GM18867 (cell line): ENCODE data around the gene RGS17.
A peak's percentile ranks its signal among the peaks of the same experiment; 100 is the strongest.
"Not testable (repeated sequence)": the region's sequence is repeated elsewhere in the genome, so short reads cannot be mapped to it uniquely, and the experiment has no call there.

Experiments used
- ATAC-seq: cut with Tn5 transposase; IDR thresholded peaks from one replicate; pipeline ENCODE4 v1.9.1; 2021; ENCODE audit warnings: mild to moderate bottlenecking, moderate library complexity; ENCODE audit not compliant: unreplicated experiment

The RGS17 gene

GRCh38 chr6:153126218-153126617, 4.9 kb downstream of the RGS17 start:
- no peak for ATAC-seq

- no peak for ATAC-seq
These were observed 6.0 kb downstream of the RGS17 start for GRCh38 chr6:153125032-153125431.

- ATAC-seq = peak; percentile 56
These were observed 7.3 kb downstream of the RGS17 start for GRCh38 chr6:153123801-153124200.

GRCh38 chr6:153121311-153121710, 9.8 kb downstream of the RGS17 start:
- no peak for ATAC-seq

- peak; percentile 97 for ATAC-seq
These were observed 12.8 kb downstream of the RGS17 start for GRCh38 chr6:153117986-153118879.

GRCh38 chr6:153111082-153111481, 20.0 kb downstream of the RGS17 start:
- ATAC-seq = not testable (repeated sequence)

GRCh38 chr6:153110612-153111011, 20.5 kb downstream of the RGS17 start:
- ATAC-seq = not testable (repeated sequence)

GRCh38 chr6:153108315-153108714, 22.8 kb downstream of the RGS17 start:
- no peak for ATAC-seq

- ATAC-seq = no peak
These were observed 25.1 kb downstream of the RGS17 start for GRCh38 chr6:153106021-153106420.

- no peak for ATAC-seq
These were observed 26.9 kb downstream of the RGS17 start for GRCh38 chr6:153104220-153104619.

GRCh38 chr6:153103319-153103655, 27.8 kb downstream of the RGS17 start:
- ATAC-seq = no peak

- ATAC-seq = no peak
These were observed 28.3 kb downstream of the RGS17 start for GRCh38 chr6:153102605-153103318.

GRCh38 chr6:153101461-153101860, 29.6 kb downstream of the RGS17 start:
- no peak for ATAC-seq

GRCh38 chr6:153099636-153100035, 31.4 kb downstream of the RGS17 start:
- peak; percentile 91 for ATAC-seq

GRCh38 chr6:153096792-153097191, 34.3 kb downstream of the RGS17 start:
- no peak for ATAC-seq

GRCh38 chr6:153096031-153096430, 35.1 kb downstream of the RGS17 start:
- no peak for ATAC-seq

- peak; percentile 93 for ATAC-seq
These were observed 38.7 kb downstream of the RGS17 start for GRCh38 chr6:153092082-153093013.

- ATAC-seq = no peak
These were observed 40.7 kb downstream of the RGS17 start for GRCh38 chr6:153090241-153090930.

- no peak for ATAC-seq
These were observed 42.3 kb downstream of the RGS17 start for GRCh38 chr6:153088796-153089195.

- ATAC-seq = no peak
These were observed 43.6 kb downstream of the RGS17 start for GRCh38 chr6:153087436-153087835.
